PC-3 (cell line): Measurements from ENCODE around the gene BCAR1.

ENCODE experiments used
- CTCF ChIP-seq: fragments of 300-600 bp; sonication (generic); conservative IDR thresholded peaks from 2 replicates; pipeline ENCODE4 v1.5.1; 2017; ENCODE audit warnings: antibody characterized with exemption, low read depth, mild to moderate bottlenecking, low read length
- EZH2 ChIP-seq: fragments of 300-600 bp; sonication (generic); IDR thresholded peaks from one replicate; pipeline ENCODE4 v1.6.1; 2017; ENCODE audit warnings: antibody characterized with exemption, mild to moderate bottlenecking, low read length; ENCODE audit not compliant: unreplicated experiment
- EZH2phosphoT487 ChIP-seq: fragments of 300-600 bp; sonication (generic); IDR thresholded peaks from 2 replicates; pipeline ENCODE4 v1.6.1; 2018; ENCODE audit warnings: mild to moderate bottlenecking, antibody characterized with exemption, low read length, borderline replicate concordance

GRCh38 chr16:75207831-75208230 is 43.6 kb downstream of the BCAR1 start:
- TF ChIP-seq CTCF = no peak
- TF ChIP-seq EZH2 = no peak
- TF ChIP-seq EZH2phosphoT487 = no peak
